NB4 (cell line): ENCODE results near the gene ATP2B3.

ENCODE experiments used
- MYC ChIP-seq: IDR thresholded peaks from 2 replicates; pipeline ENCODE4 v1.6.1; 2011; ENCODE audit warnings: low read depth, low read length
- POLR2A ChIP-seq: IDR thresholded peaks from 2 replicates; pipeline ENCODE4 v1.6.1; 2011; ENCODE audit warnings: mild to moderate bottlenecking; ENCODE audit not compliant: insufficient read length; ENCODE audit errors: extremely low read depth
- TF ChIP-seq, protein P1 (sequence below): IDR thresholded peaks from one replicate; pipeline ENCODE4 v1.5.1; 2012; ENCODE audit warnings: low read depth, low read length

- TF ChIP-seq, protein P1, sequence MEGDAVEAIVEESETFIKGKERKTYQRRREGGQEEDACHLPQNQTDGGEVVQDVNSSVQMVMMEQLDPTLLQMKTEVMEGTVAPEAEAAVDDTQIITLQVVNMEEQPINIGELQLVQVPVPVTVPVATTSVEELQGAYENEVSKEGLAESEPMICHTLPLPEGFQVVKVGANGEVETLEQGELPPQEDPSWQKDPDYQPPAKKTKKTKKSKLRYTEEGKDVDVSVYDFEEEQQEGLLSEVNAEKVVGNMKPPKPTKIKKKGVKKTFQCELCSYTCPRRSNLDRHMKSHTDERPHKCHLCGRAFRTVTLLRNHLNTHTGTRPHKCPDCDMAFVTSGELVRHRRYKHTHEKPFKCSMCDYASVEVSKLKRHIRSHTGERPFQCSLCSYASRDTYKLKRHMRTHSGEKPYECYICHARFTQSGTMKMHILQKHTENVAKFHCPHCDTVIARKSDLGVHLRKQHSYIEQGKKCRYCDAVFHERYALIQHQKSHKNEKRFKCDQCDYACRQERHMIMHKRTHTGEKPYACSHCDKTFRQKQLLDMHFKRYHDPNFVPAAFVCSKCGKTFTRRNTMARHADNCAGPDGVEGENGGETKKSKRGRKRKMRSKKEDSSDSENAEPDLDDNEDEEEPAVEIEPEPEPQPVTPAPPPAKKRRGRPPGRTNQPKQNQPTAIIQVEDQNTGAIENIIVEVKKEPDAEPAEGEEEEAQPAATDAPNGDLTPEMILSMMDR: no peak
- no peak for TF ChIP-seq POLR2A
- no peak for TF ChIP-seq MYC
Measured at GRCh38 chrX:153495903-153496589, 21.4 kb upstream of the ATP2B3 start.
